DND-41 (cell line): ENCODE data around the gene PARP1.

Source experiments
- ATAC-seq: fragments of 200-7000 bp; cut with Tn5 transposase; 3 replicates; pipeline ENCODE4 v1.9.1; 2021; ENCODE audit warnings: low read depth; ENCODE audit not compliant: insufficient read depth
- DNase-seq: peaks from one replicate; pipeline ENCODE4 v3.0.0-alpha.2; 2020
- H2AFZ ChIP-seq: 2 replicates; pipeline ENCODE4 v1.6.0; 2012; ENCODE audit warnings: low read depth, low read length
- H3K27ac ChIP-seq: 2 replicates; pipeline ENCODE4 v1.5.1; 2012; ENCODE audit warnings: low read length, inconsistent platforms
- H3K27me3 ChIP-seq: fragments of 200-600 bp; sonication (generic); 2 replicates; pipeline ENCODE4 v1.6.0; 2012; ENCODE audit warnings: low read length, mild to moderate bottlenecking, inconsistent platforms; ENCODE audit not compliant: insufficient read depth, poor library complexity
- H3K36me3 ChIP-seq: 2 replicates; pipeline ENCODE4 v1.5.1; 2012; ENCODE audit warnings: low read length, inconsistent platforms; ENCODE audit not compliant: insufficient read depth
- H3K4me1 ChIP-seq: 2 replicates; pipeline ENCODE4 v1.5.1; 2012; ENCODE audit warnings: mild to moderate bottlenecking, low read length; ENCODE audit not compliant: insufficient read depth
- H3K4me2 ChIP-seq: 2 replicates; pipeline ENCODE4 v1.6.0; 2012; ENCODE audit warnings: mild to moderate bottlenecking, moderate library complexity, low read length, inconsistent platforms; ENCODE audit not compliant: insufficient read depth
- H3K4me3 ChIP-seq, 2 experiments: fragments of 200-600 bp in 1 of 2; shearing (Covaris generic) in 1 of 2; 2 replicates each; pipeline ENCODE4 v1.5.1; 2012 to 2016; ENCODE audit warnings: inconsistent platforms in 2 of 2, low read length in 2 of 2, mild to moderate bottlenecking in 2 of 2, low read depth in 1 of 2, moderate library complexity in 1 of 2
- H3K79me2 ChIP-seq: 2 replicates; pipeline ENCODE4 v1.6.0; 2012; ENCODE audit warnings: low read length, inconsistent platforms; ENCODE audit not compliant: insufficient read depth
- H3K9ac ChIP-seq: 2 replicates; pipeline ENCODE4 v1.6.0; 2012; ENCODE audit warnings: low read depth, mild to moderate bottlenecking, inconsistent platforms, low read length, moderate library complexity
- H3K9me3 ChIP-seq: 2 replicates; pipeline ENCODE4 v1.5.1; 2012; ENCODE audit warnings: low read length, moderate library complexity, mild to moderate bottlenecking, inconsistent platforms; ENCODE audit not compliant: insufficient read depth, severe bottlenecking
- H4K20me1 ChIP-seq: 2 replicates; pipeline ENCODE4 v1.6.0; 2012; ENCODE audit warnings: low read length; ENCODE audit not compliant: insufficient read depth
- EZH2 ChIP-seq: IDR thresholded peaks from 3 replicates; pipeline ENCODE4 v1.6.1; 2012; ENCODE audit warnings: borderline replicate concordance, low read depth, mild to moderate bottlenecking, moderate library complexity, low read length, inconsistent platforms; ENCODE audit not compliant: severe bottlenecking
- TF ChIP-seq, protein P1 (sequence below): IDR thresholded peaks from 2 replicates; pipeline ENCODE4 v1.5.1; 2012; ENCODE audit warnings: borderline replicate concordance, low read length, moderate library complexity, mild to moderate bottlenecking; ENCODE audit not compliant: poor library complexity, severe bottlenecking; ENCODE audit errors: extremely low read depth

Gene PARP1

DNA sequence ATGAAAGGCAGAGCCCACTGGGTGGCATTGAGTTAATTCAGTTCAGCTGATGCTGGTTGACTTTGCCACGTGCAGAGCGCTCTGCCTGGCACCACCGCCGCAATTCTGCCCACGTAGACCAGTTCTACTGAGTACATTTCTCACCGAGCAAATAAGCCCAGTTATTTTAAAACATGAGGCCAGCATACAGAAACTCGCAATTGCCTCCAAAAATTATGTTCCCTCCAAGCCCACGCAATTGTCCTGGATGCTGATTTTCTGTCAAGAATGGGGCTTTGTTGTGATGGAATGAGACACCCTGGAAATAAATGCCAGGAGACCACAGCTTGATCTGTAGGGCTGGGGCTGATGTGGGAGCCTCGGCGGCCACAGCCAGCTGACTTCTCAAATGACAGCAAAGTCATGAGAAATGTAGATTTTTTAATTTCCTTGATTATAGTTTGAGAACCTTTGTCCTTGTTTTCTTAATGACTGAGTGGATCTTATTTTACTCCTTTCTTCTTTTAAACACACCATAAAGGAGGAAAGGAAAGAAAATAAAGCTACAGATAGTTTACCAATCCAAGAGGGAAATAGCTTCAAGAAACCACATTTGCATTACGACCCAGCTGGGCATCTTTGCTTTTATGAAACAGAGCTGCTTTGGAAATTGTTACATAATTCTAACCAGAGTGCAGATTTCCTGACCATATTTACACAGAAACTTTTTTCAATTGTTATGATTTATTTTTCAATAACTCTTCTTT lies 11.6 kb upstream of the PARP1 start:
- Histone ChIP-seq H3K4me3 (no peak overlapping the region), H3K4me2 (no peak overlapping the region), H3K27ac (no peak overlapping the region), H3K79me2 (no peaks in the 10 kb centered on the region), H2AFZ (no peak overlapping the region), H3K36me3 (no peaks in the 10 kb centered on the region), H4K20me1 (no peaks in the 10 kb centered on the region), H3K27me3 (no peaks in the 10 kb centered on the region), H3K9ac (no peak overlapping the region), H3K9me3 (no peaks in the 10 kb centered on the region), H3K4me1 (peaks cover 17% of the 10 kb centered on the region)
- no peak for TF ChIP-seq EZH2
- TF ChIP-seq, protein P1, sequence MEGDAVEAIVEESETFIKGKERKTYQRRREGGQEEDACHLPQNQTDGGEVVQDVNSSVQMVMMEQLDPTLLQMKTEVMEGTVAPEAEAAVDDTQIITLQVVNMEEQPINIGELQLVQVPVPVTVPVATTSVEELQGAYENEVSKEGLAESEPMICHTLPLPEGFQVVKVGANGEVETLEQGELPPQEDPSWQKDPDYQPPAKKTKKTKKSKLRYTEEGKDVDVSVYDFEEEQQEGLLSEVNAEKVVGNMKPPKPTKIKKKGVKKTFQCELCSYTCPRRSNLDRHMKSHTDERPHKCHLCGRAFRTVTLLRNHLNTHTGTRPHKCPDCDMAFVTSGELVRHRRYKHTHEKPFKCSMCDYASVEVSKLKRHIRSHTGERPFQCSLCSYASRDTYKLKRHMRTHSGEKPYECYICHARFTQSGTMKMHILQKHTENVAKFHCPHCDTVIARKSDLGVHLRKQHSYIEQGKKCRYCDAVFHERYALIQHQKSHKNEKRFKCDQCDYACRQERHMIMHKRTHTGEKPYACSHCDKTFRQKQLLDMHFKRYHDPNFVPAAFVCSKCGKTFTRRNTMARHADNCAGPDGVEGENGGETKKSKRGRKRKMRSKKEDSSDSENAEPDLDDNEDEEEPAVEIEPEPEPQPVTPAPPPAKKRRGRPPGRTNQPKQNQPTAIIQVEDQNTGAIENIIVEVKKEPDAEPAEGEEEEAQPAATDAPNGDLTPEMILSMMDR: no peak
- ATAC-seq (no peak), DNase-seq (no peak)

DNA sequence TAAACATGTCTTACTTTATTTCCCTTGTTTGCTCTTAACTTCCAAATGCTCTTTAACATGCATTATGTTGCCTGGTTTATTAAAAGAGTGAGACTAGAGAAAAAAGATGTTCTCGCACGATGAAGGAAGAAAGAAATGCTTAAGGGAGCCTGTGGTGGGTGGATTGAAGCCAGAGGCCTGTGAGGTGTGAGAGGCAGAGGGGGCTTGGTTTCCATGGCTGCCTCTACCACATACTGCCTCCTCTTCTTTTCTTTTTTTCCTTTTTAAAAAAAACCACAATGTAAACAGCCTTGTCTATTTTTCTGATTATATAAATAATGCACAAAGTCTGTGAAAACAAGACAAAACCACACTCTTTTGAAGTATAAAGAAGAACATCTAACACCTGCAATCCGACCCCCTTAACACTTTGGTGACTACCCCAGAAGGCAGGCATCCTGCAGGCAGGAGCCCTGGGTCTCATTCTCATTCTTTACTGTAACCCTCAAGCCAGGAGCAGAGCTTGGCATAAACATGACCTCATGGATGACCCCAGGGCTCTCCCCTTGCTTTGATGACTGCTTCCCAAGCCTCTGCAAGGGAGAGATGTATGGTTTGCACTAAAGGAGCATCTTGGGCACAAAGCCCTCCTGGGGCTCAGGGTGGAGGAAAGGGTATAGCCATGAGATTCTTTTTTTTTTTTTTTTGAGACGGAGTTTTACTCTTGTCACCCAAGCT lies 10.1 kb upstream of the PARP1 start:
- ATAC-seq (peak; percentile 86), DNase-seq (peak; percentile 40)
- Histone ChIP-seq H3K27ac (no peak overlapping the region), H2AFZ (no peak overlapping the region), H3K4me3 (no peak overlapping the region), H3K4me2 (no peak overlapping the region), H3K36me3 (no peaks in the 10 kb centered on the region), H3K9ac (no peak overlapping the region), H3K27me3 (no peaks in the 10 kb centered on the region), H3K4me1 (peaks cover 11% of the 10 kb centered on the region; the same call in 1 of the 2 replicates), H3K9me3 (no peaks in the 10 kb centered on the region), H4K20me1 (no peaks in the 10 kb centered on the region), H3K79me2 (no peaks in the 10 kb centered on the region)
- TF ChIP-seq, protein P1: no peak
- TF ChIP-seq EZH2: no peak

DNA sequence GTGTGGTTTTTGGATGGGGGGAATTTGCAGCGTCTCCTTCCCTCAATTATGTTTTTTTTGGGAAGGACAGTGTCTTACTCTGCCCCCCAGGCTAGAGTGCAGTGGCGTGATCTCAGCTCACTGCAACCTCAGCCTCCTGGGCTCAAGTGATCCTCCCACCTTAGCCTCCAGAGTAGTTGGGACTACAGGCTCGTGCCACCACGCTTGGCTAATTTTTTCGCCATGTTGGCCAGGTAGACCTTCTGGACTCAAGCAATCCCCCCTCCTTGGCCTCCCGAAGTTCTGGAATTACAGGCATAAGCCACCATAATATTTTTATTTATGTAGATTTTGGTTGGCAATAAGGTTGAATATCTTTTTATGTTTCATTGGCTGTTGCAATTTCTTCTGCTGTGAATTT lies 9.5 kb upstream of the PARP1 start:
- TF ChIP-seq, protein P1: no peak
- no peak for TF ChIP-seq EZH2
- Histone ChIP-seq H3K4me1 (peaks cover 11% of the 10 kb centered on the region; the same call in 1 of the 2 replicates), H3K36me3 (no peaks in the 10 kb centered on the region), H3K9me3 (no peaks in the 10 kb centered on the region), H3K4me3 (no peak overlapping the region), H3K4me2 (no peak overlapping the region), H3K27ac (no peak overlapping the region), H3K79me2 (no peaks in the 10 kb centered on the region), H4K20me1 (no peaks in the 10 kb centered on the region), H2AFZ (no peak overlapping the region), H3K27me3 (no peaks in the 10 kb centered on the region), H3K9ac (no peak overlapping the region)
- ATAC-seq (no peak), DNase-seq (no peak)
